Smooth muscle cell (in vitro differentiated cells): ENCODE data around the gene NUP93. TPM values are rescaled to one million over a fixed set of nuclear protein-coding genes. Genes with fewer than 3 reads are reported as not detected.

ENCODE experiments used
- DNase-seq: peaks from one replicate; lab custom pipeline; 2025; ENCODE audit not compliant: unreplicated experiment; lab: John Stamatoyannopoulos, UW
- H2AFZ ChIP-seq: fragments of 200-600 bp; sonication (generic); 2 replicates; pipeline ENCODE4 v1.6.0; 2016; ENCODE audit warnings: antibody characterized with exemption, low read depth, mild to moderate bottlenecking
- H3F3A ChIP-seq: fragments of 200-600 bp; sonication (generic); 2 replicates; pipeline ENCODE4 v1.6.0; 2017; ENCODE audit warnings: antibody characterized with exemption, low read depth
- H3K27ac ChIP-seq: fragments of 200-600 bp; sonication (generic); 2 replicates; pipeline ENCODE4 v1.5.1; 2016; ENCODE audit warnings: low read depth, mild to moderate bottlenecking
- H3K27me3 ChIP-seq: fragments of 200-600 bp; sonication (generic); 2 replicates; pipeline ENCODE4 v1.6.1; 2016; ENCODE audit warnings: low read depth, mild to moderate bottlenecking
- H3K36me3 ChIP-seq: fragments of 200-600 bp; sonication (generic); 2 replicates; pipeline ENCODE4 v1.5.1; 2016; ENCODE audit warnings: low read depth
- H3K4me1 ChIP-seq: fragments of 200-600 bp; sonication (generic); 2 replicates; pipeline ENCODE4 v1.5.1; 2016; ENCODE audit warnings: low read depth
- H3K4me2 ChIP-seq: fragments of 200-600 bp; sonication (generic); 2 replicates; pipeline ENCODE4 v1.6.0; 2016; ENCODE audit warnings: mild to moderate bottlenecking
- H3K4me3 ChIP-seq: fragments of 200-600 bp; sonication (generic); 2 replicates; pipeline ENCODE4 v1.5.1; 2016; ENCODE audit warnings: mild to moderate bottlenecking
- H3K79me2 ChIP-seq: fragments of 200-600 bp; sonication (generic); 2 replicates; pipeline ENCODE4 v1.6.0; 2016; ENCODE audit warnings: low read depth, mild to moderate bottlenecking
- H3K9ac ChIP-seq: fragments of 200-600 bp; sonication (generic); 2 replicates; pipeline ENCODE4 v1.6.0; 2016; ENCODE audit warnings: low read depth
- H3K9me3 ChIP-seq: fragments of 200-600 bp; sonication (generic); replicated peaks from 2 replicates; pipeline ENCODE4 v1.5.1; 2016; ENCODE audit warnings: low read depth
- H4K20me1 ChIP-seq: fragments of 200-600 bp; sonication (generic); 2 replicates; pipeline ENCODE4 v1.6.0; 2016; ENCODE audit warnings: low read depth
- WGBS: methylation state at CpG from one replicate; pipeline ENCODE4 v1.1.7; 2016; ENCODE audit warnings: low lambda C conversion rate; 5-methylcytosine and 5-hydroxymethylcytosine counted together
- polyA plus RNA-seq: library from polyadenylated mRNA; unstranded; fragments of >200 nt; fragmentation: Nextera tagmentation; extraction: Ambion mirVana; gene quantifications from 2 replicates; pipeline ENCODE4 v1.2.1, GENCODE V29; 2016
- total RNA-seq: library from RNA; depleted of rRNA; stranded (reverse); fragments of >200 nt; gene quantifications from 2 replicates; pipeline ENCODE4 v1.2.3, GENCODE V29; 2014
- TF ChIP-seq, protein P1 (sequence below): fragments of 200-600 bp; sonication (generic); IDR thresholded peaks from 2 replicates; pipeline ENCODE4 v1.5.1; 2017; ENCODE audit warnings: borderline replicate concordance, mild to moderate bottlenecking, antibody characterized with exemption; ENCODE audit not compliant: insufficient read depth, poor library complexity, severe bottlenecking

NUP93 gene
- total and polyA plus RNA-seq, 2 experiments from 2014 or later = 45.6 to 55.8 TPM

DNA sequence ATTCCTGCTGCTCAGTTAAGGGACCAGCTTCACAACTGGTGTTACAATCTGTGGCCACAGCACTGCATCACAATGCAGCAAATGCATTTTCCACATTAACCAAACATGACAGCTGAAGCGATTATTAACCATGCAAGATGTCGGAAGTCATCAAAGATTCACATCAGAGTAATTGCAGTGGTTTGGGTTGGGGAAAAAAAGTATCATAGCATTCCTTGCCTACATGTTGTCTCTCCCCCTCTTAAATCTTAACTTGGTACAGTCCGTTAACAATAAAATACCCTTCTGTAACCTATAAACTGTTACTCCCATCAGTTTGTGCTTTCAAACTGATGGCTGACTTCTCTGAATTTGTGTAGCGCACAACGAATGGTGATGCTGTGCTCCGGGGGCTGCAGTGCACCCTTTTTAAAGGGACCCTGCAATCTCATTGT is 51.6 kb downstream of the NUP93 start:
- Histone ChIP-seq H3K4me2 (no peak overlapping the region), H3K9ac (no peak overlapping the region), H3K4me1 (peaks cover 59% of the 10 kb centered on the region), H3K9me3 (no peaks in the 10 kb centered on the region), H3F3A (peaks cover 4% of the 10 kb centered on the region), H3K27me3 (no peaks in the 10 kb centered on the region), H2AFZ (no peak overlapping the region), H3K4me3 (no peak overlapping the region), H4K20me1 (peaks cover 31% of the 10 kb centered on the region), H3K27ac (no peak overlapping the region), H3K36me3 (no peaks in the 10 kb centered on the region), H3K79me2 (no peaks in the 10 kb centered on the region)
- DNase-seq = no peak
- TF ChIP-seq, protein P1, sequence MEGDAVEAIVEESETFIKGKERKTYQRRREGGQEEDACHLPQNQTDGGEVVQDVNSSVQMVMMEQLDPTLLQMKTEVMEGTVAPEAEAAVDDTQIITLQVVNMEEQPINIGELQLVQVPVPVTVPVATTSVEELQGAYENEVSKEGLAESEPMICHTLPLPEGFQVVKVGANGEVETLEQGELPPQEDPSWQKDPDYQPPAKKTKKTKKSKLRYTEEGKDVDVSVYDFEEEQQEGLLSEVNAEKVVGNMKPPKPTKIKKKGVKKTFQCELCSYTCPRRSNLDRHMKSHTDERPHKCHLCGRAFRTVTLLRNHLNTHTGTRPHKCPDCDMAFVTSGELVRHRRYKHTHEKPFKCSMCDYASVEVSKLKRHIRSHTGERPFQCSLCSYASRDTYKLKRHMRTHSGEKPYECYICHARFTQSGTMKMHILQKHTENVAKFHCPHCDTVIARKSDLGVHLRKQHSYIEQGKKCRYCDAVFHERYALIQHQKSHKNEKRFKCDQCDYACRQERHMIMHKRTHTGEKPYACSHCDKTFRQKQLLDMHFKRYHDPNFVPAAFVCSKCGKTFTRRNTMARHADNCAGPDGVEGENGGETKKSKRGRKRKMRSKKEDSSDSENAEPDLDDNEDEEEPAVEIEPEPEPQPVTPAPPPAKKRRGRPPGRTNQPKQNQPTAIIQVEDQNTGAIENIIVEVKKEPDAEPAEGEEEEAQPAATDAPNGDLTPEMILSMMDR = no peak
- 81% methylated on average over 6 of the region's 6 CpGs for WGBS

DNA sequence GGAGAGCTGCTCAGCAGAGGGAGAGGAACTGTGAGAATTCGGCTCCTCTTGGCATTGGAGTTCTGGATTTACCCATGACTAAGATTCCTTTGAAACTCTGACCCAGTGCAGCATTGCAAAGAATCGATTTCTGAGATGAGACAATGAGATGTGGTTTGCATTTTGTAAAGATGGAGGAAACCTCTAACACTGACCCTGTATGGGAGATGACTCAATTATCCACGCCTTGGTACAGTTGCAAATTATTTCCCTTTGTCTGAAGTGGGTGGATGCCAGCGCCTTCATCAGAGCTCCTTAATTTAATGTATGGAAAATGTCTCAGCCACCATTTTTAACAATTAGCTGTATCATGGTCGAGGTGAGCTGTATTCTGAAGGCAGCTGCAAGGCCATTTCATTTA is 53.4 kb downstream of the NUP93 start:
- H3K4me2 ChIP-seq = no peak overlapping the region
- H3K79me2 ChIP-seq = no peaks in the 10 kb centered on the region

DNA sequence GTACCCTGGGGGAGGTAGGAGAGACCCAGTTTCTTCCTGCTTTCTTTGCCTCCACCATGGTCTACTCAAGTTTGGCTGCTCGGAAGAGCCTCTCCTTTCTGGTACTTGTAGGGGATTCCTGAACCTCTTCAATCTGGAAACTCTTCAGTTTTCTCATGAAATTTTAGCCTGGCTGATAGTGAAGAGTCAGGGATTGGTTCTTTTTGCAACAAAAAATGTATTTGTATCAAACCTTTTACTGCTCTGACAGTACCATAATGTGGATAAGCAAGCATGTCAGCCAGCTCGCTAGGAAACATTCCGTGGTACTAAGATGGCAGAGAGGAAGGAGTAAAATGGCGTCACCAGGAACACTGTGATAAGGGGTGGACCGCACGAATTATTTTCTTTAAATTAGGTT is 55.4 kb downstream of the NUP93 start:
- H3K4me2 ChIP-seq = no peak overlapping the region
- H2AFZ ChIP-seq = no peak overlapping the region
- H3K79me2 ChIP-seq = no peaks in the 10 kb centered on the region
- H3K9me3 ChIP-seq = no peaks in the 10 kb centered on the region
- peaks cover 31% of the 10 kb centered on the region for H4K20me1 ChIP-seq
- no peak overlapping the region for H3K27ac ChIP-seq
- H3K27me3 ChIP-seq = no peaks in the 10 kb centered on the region
- no peak overlapping the region for H3K4me3 ChIP-seq
- peaks cover 60% of the 10 kb centered on the region for H3K4me1 ChIP-seq
- TF ChIP-seq, protein P1 = no peak
- H3K36me3 ChIP-seq = no peaks in the 10 kb centered on the region
- no peak overlapping the region for H3K9ac ChIP-seq
- no peak for DNase-seq
- H3F3A ChIP-seq = no peaks in the 10 kb centered on the region
- 97% methylated on average over 6 of the region's 6 CpGs for WGBS

More for the DNA sequence above, 53.4 kb downstream of the NUP93 start:
- H3K36me3 ChIP-seq = no peaks in the 10 kb centered on the region
- no peak overlapping the region for H2AFZ ChIP-seq
- H3K27ac ChIP-seq = no peak overlapping the region
- 82% methylated on average over 5 of the region's 5 CpGs for WGBS
- no peak overlapping the region for H3K9ac ChIP-seq
- peaks cover 28% of the 10 kb centered on the region for H4K20me1 ChIP-seq
- peaks cover 62% of the 10 kb centered on the region for H3K4me1 ChIP-seq
- no peak for DNase-seq
- no peaks in the 10 kb centered on the region for H3F3A ChIP-seq
- H3K4me3 ChIP-seq = no peak overlapping the region
- no peaks in the 10 kb centered on the region for H3K27me3 ChIP-seq
- H3K9me3 ChIP-seq = no peaks in the 10 kb centered on the region
- TF ChIP-seq, protein P1 = no peak

DNA sequence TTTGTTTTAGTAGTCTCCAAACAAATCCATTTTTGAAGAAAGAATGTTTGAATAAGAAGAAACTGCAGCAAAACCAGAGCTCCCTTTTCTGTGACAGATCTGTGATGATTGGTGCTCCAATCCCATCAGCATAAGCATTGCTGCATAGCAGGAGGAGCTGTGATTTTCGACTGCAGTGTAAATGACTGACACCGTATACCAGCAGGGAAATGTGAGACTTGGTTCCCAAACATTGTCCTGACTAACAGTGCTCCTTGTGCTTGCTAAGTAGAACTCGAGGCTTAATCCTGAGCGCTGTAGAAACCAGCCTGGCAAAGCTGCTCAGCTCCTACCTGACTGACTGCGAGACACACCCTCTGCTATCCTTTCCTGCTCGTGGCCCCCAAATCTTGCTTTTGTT is 57.2 kb downstream of the NUP93 start:
- no peaks in the 10 kb centered on the region for H3F3A ChIP-seq
- no peak for DNase-seq
- no peak overlapping the region for H2AFZ ChIP-seq
- no peaks in the 10 kb centered on the region for H3K9me3 ChIP-seq
- 66% methylated on average over 6 of the region's 6 CpGs for WGBS
- no peak overlapping the region for H3K4me3 ChIP-seq
- H3K27me3 ChIP-seq = no peaks in the 10 kb centered on the region
- no peak overlapping the region for H3K4me2 ChIP-seq
- peaks cover 41% of the 10 kb centered on the region for H4K20me1 ChIP-seq
- TF ChIP-seq, protein P1 = no peak
- no peak overlapping the region for H3K9ac ChIP-seq
- no peak overlapping the region for H3K27ac ChIP-seq
- H3K4me1 ChIP-seq = peaks cover 44% of the 10 kb centered on the region
- no peaks in the 10 kb centered on the region for H3K79me2 ChIP-seq
- no peaks in the 10 kb centered on the region for H3K36me3 ChIP-seq
